ENCODE data around the gene ARHGEF19. TPM values are rescaled to one million over a fixed set of nuclear protein-coding genes. Genes with fewer than 3 reads are reported as not detected.
A peak's percentile ranks its signal among the peaks of the same experiment; 100 is the strongest.
"Not testable (repeated sequence)": the region's sequence is repeated elsewhere in the genome, so short reads cannot be mapped to it uniquely, and the experiment has no call there.

ARHGEF19 gene
- 12.8 TPM for polyA plus RNA-seq (2013, experiment 1 of 2)
- polyA plus RNA-seq (2013, experiment 2 of 2), result 15.7 TPM

- Histone ChIP-seq H3K27ac (ENCODE audit: low read depth, low read length) (peak within 1 kb of the TSS; percentile 57), H3K9me3 (ENCODE audit: insufficient read depth, low read depth, low read length) (no peaks in the 10 kb centered on the region), H3K9ac (ENCODE audit: low read depth, low read length) (peak within 1 kb of the TSS; percentile 87), H3K4me1 (ENCODE audit: insufficient read depth, low read length) (peaks cover 32% of the 10 kb centered on the region), H3K4me3 (ENCODE audit: low read length) (peak within 1 kb of the TSS; percentile 64), H3K27me3 (ENCODE audit: insufficient read depth, low read length) (peaks cover 11% of the 10 kb centered on the region), H3K36me3 (ENCODE audit: insufficient read depth, low read length) (no peaks in the 10 kb centered on the region)
- WGBS, result 41% methylated on average over 13 of the region's 14 CpGs
Observed at GRCh38 chr1:16212251-16212961, at the start of gene ARHGEF19. Gene ARHGEF19 (minus strand): TSS chr1:16212652. CDS start chr1:16209054, 3,598 bp downstream.

- no peaks in the 10 kb centered on the region for H3K9me3 ChIP-seq (ENCODE audit: insufficient read depth, low read depth, low read length)
- H3K4me1 ChIP-seq (ENCODE audit: insufficient read depth, low read length), result peaks cover 9% of the 10 kb centered on the region; the same call in 1 of the 2 replicates
- H3K27ac ChIP-seq (ENCODE audit: low read depth, low read length), result no peak overlapping the region
- no peak overlapping the region for H3K4me3 ChIP-seq (ENCODE audit: low read length)
- WGBS, result 89% methylated on average over 1 of the region's 1 CpG
- H3K36me3 ChIP-seq (ENCODE audit: insufficient read depth, low read length), result no peaks in the 10 kb centered on the region
- no peaks in the 10 kb centered on the region for H3K27me3 ChIP-seq (ENCODE audit: insufficient read depth, low read length)
- no peak overlapping the region for H3K9ac ChIP-seq (ENCODE audit: low read depth, low read length)
Observed at GRCh38 chr1:16262067-16262466, 49.6 kb upstream of the ARHGEF19 start.

- H3K4me3 ChIP-seq (ENCODE audit: low read length), result no peak overlapping the region
- peaks cover 5% of the 10 kb centered on the region for H3K36me3 ChIP-seq (ENCODE audit: insufficient read depth, low read length)
- no peaks in the 10 kb centered on the region for H3K27me3 ChIP-seq (ENCODE audit: insufficient read depth, low read length)
- 89% methylated on average over 1 of the region's 1 CpG for WGBS
- H3K27ac ChIP-seq (ENCODE audit: low read depth, low read length), result no peak overlapping the region
- H3K9me3 ChIP-seq (ENCODE audit: insufficient read depth, low read depth, low read length), result no peaks in the 10 kb centered on the region
- H3K9ac ChIP-seq (ENCODE audit: low read depth, low read length), result no peak overlapping the region
- H3K4me1 ChIP-seq (ENCODE audit: insufficient read depth, low read length), result peaks cover 3% of the 10 kb centered on the region; the same call in 1 of the 2 replicates
Observed at GRCh38 chr1:16260814-16261213, 48.4 kb upstream of the ARHGEF19 start.

GRCh38 chr1:16258591-16259135 lies 46.2 kb upstream of the ARHGEF19 start:
- WGBS, result 96% methylated on average over 9 of the region's 9 CpGs
- Histone ChIP-seq H3K9ac (ENCODE audit: low read depth, low read length) (no peak overlapping the region), H3K4me1 (ENCODE audit: insufficient read depth, low read length) (peaks cover 3% of the 10 kb centered on the region; the same call in 1 of the 2 replicates), H3K4me3 (ENCODE audit: low read length) (no peak overlapping the region), H3K27me3 (ENCODE audit: insufficient read depth, low read length) (no peaks in the 10 kb centered on the region), H3K9me3 (ENCODE audit: insufficient read depth, low read depth, low read length) (no peaks in the 10 kb centered on the region), H3K27ac (ENCODE audit: low read depth, low read length) (no peak overlapping the region), H3K36me3 (ENCODE audit: insufficient read depth, low read length) (peaks cover 26% of the 10 kb centered on the region)

- peaks cover 33% of the 10 kb centered on the region for H3K36me3 ChIP-seq (ENCODE audit: insufficient read depth, low read length)
- H3K4me1 ChIP-seq (ENCODE audit: insufficient read depth, low read length), result peaks cover 3% of the 10 kb centered on the region; the same call in 1 of the 2 replicates
- no peaks in the 10 kb centered on the region for H3K9me3 ChIP-seq (ENCODE audit: insufficient read depth, low read depth, low read length)
- WGBS, result 92% methylated on average over 3 of the region's 3 CpGs
- H3K27ac ChIP-seq (ENCODE audit: low read depth, low read length), result no peak overlapping the region
- H3K27me3 ChIP-seq (ENCODE audit: insufficient read depth, low read length), result no peaks in the 10 kb centered on the region
- no peak overlapping the region for H3K4me3 ChIP-seq (ENCODE audit: low read length)
- no peak overlapping the region for H3K9ac ChIP-seq (ENCODE audit: low read depth, low read length)
Observed at GRCh38 chr1:16257968-16258367, 45.5 kb upstream of the ARHGEF19 start.

GRCh38 chr1:16257556-16257955 lies 45.1 kb upstream of the ARHGEF19 start:
- not testable (repeated sequence) for H3K27me3 ChIP-seq (ENCODE audit: insufficient read depth, low read length); H3K27ac ChIP-seq (ENCODE audit: low read depth, low read length); H3K9me3 ChIP-seq (ENCODE audit: insufficient read depth, low read depth, low read length); H3K4me3 ChIP-seq (ENCODE audit: low read length); H3K4me1 ChIP-seq (ENCODE audit: insufficient read depth, low read length); H3K9ac ChIP-seq (ENCODE audit: low read depth, low read length)
- H3K36me3 ChIP-seq (ENCODE audit: insufficient read depth, low read length), result peaks cover 37% of the 10 kb centered on the region
- WGBS, result 89% methylated on average over 3 of the region's 3 CpGs

- no peak overlapping the region for H3K4me3 ChIP-seq (ENCODE audit: low read length)
- no peak overlapping the region for H3K27ac ChIP-seq (ENCODE audit: low read depth, low read length)
- WGBS, result 87% methylated on average over 4 of the region's 4 CpGs
- peaks cover 3% of the 10 kb centered on the region; the same call in 1 of the 2 replicates for H3K4me1 ChIP-seq (ENCODE audit: insufficient read depth, low read length)
- no peaks in the 10 kb centered on the region for H3K9me3 ChIP-seq (ENCODE audit: insufficient read depth, low read depth, low read length)
- H3K36me3 ChIP-seq (ENCODE audit: insufficient read depth, low read length), result peaks cover 47% of the 10 kb centered on the region
- H3K27me3 ChIP-seq (ENCODE audit: insufficient read depth, low read length), result no peaks in the 10 kb centered on the region
- no peak overlapping the region for H3K9ac ChIP-seq (ENCODE audit: low read depth, low read length)
Observed at GRCh38 chr1:16256478-16256877, 44.0 kb upstream of the ARHGEF19 start.

- Histone ChIP-seq H3K27ac (ENCODE audit: low read depth, low read length) (no peak overlapping the region), H3K27me3 (ENCODE audit: insufficient read depth, low read length) (no peaks in the 10 kb centered on the region), H3K9ac (ENCODE audit: low read depth, low read length) (no peak overlapping the region), H3K36me3 (ENCODE audit: insufficient read depth, low read length) (peaks cover 67% of the 10 kb centered on the region), H3K4me3 (ENCODE audit: low read length) (no peak overlapping the region), H3K4me1 (ENCODE audit: insufficient read depth, low read length) (peaks cover 3% of the 10 kb centered on the region; the same call in 1 of the 2 replicates), H3K9me3 (ENCODE audit: insufficient read depth, low read depth, low read length) (no peaks in the 10 kb centered on the region)
- 94% methylated on average over 4 of the region's 4 CpGs for WGBS
Observed at GRCh38 chr1:16254263-16254928, 41.9 kb upstream of the ARHGEF19 start.

GRCh38 chr1:16253332-16253922 lies 41.0 kb upstream of the ARHGEF19 start:
- Histone ChIP-seq H3K36me3 (ENCODE audit: insufficient read depth, low read length) (peaks cover 74% of the 10 kb centered on the region), H3K27ac (ENCODE audit: low read depth, low read length) (no peak overlapping the region), H3K4me1 (ENCODE audit: insufficient read depth, low read length) (peaks cover 3% of the 10 kb centered on the region; the same call in 1 of the 2 replicates), H3K4me3 (ENCODE audit: low read length) (no peak overlapping the region), H3K9me3 (ENCODE audit: insufficient read depth, low read depth, low read length) (no peaks in the 10 kb centered on the region), H3K9ac (ENCODE audit: low read depth, low read length) (no peak overlapping the region), H3K27me3 (ENCODE audit: insufficient read depth, low read length) (no peaks in the 10 kb centered on the region)
- 94% methylated on average over 5 of the region's 5 CpGs for WGBS

GRCh38 chr1:16252912-16253311 lies 40.5 kb upstream of the ARHGEF19 start:
- H3K27ac ChIP-seq (ENCODE audit: low read depth, low read length), result no peak overlapping the region

GRCh38 chr1:16251381-16251780 lies 38.9 kb upstream of the ARHGEF19 start:
- 94% methylated on average over 10 of the region's 10 CpGs for WGBS
- Histone ChIP-seq H3K4me1 (ENCODE audit: insufficient read depth, low read length) (no peaks in the 10 kb centered on the region), H3K27ac (ENCODE audit: low read depth, low read length) (no peak overlapping the region), H3K27me3 (ENCODE audit: insufficient read depth, low read length) (no peaks in the 10 kb centered on the region), H3K9me3 (ENCODE audit: insufficient read depth, low read depth, low read length) (no peaks in the 10 kb centered on the region), H3K36me3 (ENCODE audit: insufficient read depth, low read length) (peaks cover 85% of the 10 kb centered on the region), H3K4me3 (ENCODE audit: low read length) (no peak overlapping the region), H3K9ac (ENCODE audit: low read depth, low read length) (no peak overlapping the region)

More at GRCh38 chr1:16252912-16253311, 40.5 kb upstream of the ARHGEF19 start:
- 100% methylated on average over 2 of the region's 2 CpGs for WGBS
- no peaks in the 10 kb centered on the region for H3K27me3 ChIP-seq (ENCODE audit: insufficient read depth, low read length)
- H3K9ac ChIP-seq (ENCODE audit: low read depth, low read length), result no peak overlapping the region
- no peak overlapping the region for H3K4me3 ChIP-seq (ENCODE audit: low read length)
- no peaks in the 10 kb centered on the region for H3K9me3 ChIP-seq (ENCODE audit: insufficient read depth, low read depth, low read length)
- H3K4me1 ChIP-seq (ENCODE audit: insufficient read depth, low read length), result peaks cover 3% of the 10 kb centered on the region; the same call in 1 of the 2 replicates
- peaks cover 77% of the 10 kb centered on the region for H3K36me3 ChIP-seq (ENCODE audit: insufficient read depth, low read length)
